Stimulated activated CD8-positive, alpha-beta memory T cell treated with anti-CD3 and anti-CD28 coated beads, Interleukin-12 subunit alpha, Interleukin-12 subunit beta, amount 100 ng/mL, for 1 hour (primary cell): ENCODE results near the gene NRARP.

Experiments used
- DNase-seq: peaks from one replicate; pipeline ENCODE4 v3.0.0-alpha.2; 2020; ENCODE audit warnings: low read depth

Gene NRARP

DNA sequence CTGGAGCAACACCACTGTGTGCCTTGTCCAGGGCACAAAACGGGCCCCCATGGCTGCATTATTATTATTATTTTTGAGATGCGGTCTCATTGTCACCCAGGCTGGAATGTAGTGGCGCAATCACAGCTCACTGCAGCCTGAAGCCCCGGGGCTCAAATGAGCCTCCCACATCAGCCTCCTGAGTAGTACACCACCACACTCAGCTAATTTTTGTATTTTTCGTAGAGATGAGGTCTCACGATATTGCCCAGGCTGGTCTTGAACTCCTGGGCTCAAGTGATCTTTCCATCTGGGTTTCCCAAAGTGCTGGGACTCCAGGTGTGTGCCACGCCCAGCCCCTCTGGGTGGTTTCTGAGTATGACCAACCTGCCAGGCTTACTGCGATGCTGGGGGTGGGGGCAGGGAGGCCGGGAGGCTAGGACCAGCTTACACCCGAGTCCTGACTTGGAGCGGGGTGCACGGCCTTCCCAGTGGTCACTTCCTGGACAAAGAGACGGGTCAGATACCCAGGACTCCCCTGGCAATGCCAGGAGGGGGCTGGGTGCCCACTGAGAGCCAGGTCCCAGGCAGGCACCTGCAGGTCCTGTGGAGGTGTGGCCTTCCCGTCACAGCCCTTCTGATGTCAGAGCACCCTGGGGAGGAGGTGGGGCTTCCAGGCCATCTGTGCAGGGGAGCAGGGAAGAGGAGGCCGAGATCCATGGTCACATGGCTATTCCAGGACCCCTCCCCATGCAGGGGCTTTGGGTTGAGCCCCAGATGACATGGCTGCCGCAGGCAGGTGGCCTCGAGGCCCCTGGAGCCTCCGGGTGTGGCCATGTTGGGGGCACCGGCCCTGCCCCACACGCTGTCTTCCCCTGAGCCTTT lies 8.3 kb upstream of the NRARP start:
- DNase-seq: no peak

DNA sequence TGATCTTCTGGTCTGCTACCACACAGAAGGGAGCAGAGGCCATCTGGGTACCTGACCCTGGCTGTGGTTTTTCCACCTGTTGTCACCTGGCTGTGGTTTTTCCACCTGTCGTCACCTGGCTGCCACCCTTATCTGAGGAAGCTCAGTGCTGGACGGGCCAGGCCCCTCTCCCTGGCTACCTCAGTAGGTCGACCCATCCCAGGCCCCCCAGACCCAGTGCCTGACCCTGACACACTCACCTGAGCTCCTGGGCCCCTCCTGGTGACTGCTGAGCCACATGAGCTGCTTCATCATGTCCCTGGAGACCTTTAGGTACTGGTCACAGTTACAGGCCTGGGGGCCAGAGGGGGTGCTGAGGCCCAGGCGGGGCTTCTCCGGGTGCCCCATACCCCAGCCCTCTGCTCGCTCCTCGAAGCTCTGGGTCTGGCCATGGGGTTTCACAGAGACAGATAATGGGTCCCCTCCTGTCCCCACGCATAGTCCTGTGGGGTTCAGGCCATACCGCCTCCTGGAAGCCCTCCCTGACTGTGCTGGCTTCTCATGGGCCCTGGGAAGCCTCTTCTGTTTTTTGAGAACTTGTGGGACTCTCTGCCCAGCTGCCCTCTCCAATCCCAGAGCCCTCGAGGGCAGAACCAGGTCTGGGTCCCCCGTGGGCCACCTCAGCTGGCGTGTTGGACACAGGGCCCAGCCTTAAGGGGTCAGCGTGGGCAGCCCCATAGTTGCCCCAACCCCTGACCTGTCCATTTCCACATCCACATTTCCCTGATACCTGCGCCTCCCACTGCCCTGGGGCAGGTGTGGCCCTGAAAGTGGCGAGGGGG lies 7.5 kb upstream of the NRARP start:
- no peak for DNase-seq

GRCh38 chr9:137308057-137308619 lies 6.1 kb upstream of the NRARP start:
- DNase-seq: no peak

DNA sequence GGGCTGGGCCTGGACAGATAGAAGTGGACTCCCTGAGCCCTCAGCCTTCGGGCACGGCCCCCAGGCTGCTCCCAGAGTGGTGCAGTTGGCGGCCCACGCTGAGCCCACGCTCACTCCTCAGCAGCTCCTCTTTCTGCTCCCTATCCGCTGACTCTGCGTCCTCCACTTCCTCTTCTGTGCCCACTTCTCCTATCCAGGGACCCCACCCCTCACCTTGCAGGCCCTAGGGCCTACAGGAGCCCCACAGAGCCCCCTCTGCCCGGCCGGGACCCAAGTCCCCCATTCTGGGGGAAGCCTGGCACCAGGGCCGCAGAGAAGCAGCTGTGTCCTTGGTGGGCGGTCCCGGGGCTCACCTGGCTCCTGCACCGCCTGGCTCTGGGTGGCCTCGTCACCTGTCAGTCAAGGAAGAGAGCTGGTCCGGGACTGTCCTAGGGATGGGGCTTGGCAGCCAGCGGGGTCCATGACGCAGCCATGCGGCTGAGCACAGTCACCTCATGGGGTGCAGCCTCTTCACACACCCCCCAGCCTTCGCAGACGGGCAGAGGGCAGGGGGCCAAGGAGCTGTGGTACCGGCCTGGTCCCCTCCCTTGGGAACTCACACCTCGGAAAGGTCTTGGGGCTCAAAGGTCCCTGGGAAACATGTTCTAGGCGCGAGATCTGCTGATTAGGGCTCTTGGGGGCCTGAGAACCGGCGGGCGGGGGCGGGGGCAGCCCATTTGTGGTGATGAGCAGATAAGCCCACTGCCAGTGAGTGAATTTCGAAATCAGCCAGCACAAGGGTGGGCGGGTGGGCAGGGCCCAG lies 5.4 kb upstream of the NRARP start:
- no peak for DNase-seq

GRCh38 chr9:137306850-137307254 lies 4.8 kb upstream of the NRARP start:
- DNase-seq: no peak

DNA sequence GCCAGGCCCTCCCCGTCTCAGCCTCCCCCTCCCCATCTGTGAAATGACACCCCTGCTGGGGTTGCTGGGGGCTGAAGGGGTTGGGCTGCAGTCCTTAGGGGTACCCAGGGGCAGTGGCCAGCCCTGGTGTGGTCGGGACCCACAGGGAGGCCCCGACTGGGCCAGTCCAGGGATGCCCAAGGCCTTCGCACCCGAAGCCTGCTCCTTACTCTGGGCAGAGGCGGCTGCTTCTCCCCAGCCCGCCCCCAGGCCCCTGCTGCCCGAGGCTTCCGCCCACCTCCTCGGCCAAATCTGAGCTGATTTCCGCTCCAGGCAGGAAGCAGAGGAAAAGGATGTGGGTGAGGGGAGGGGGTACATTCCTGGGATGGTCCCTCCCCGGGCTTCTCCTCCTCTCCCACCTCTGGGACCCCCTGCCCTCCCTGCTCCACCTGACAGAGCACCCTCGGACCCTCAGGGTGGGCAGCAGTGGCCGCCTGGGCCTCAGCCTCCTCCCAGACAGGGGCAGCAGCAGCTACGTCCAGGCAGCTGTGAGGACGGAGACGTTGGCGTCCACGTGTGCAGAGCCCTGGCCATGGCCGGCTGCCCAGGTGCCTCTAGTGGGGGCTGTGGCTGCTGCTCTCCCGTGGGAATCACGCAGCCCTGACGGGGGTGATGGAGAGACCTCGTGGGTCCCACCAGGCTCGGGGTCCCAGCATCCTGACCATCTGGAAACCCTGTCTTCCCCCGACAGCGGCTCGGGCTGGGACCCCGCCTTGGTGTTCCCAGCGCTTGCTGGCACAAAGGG lies 4.2 kb upstream of the NRARP start:
- DNase-seq: no peak

GRCh38 chr9:137305798-137306065 lies 3.7 kb upstream of the NRARP start:
- no peak for DNase-seq

GRCh38 chr9:137305060-137305797 lies 3.2 kb upstream of the NRARP start:
- DNase-seq: peak; percentile 24

GRCh38 chr9:137304383-137305059 lies 2.5 kb upstream of the NRARP start:
- no peak for DNase-seq

GRCh38 chr9:137303893-137304382 lies 1.9 kb upstream of the NRARP start:
- no peak for DNase-seq

DNA sequence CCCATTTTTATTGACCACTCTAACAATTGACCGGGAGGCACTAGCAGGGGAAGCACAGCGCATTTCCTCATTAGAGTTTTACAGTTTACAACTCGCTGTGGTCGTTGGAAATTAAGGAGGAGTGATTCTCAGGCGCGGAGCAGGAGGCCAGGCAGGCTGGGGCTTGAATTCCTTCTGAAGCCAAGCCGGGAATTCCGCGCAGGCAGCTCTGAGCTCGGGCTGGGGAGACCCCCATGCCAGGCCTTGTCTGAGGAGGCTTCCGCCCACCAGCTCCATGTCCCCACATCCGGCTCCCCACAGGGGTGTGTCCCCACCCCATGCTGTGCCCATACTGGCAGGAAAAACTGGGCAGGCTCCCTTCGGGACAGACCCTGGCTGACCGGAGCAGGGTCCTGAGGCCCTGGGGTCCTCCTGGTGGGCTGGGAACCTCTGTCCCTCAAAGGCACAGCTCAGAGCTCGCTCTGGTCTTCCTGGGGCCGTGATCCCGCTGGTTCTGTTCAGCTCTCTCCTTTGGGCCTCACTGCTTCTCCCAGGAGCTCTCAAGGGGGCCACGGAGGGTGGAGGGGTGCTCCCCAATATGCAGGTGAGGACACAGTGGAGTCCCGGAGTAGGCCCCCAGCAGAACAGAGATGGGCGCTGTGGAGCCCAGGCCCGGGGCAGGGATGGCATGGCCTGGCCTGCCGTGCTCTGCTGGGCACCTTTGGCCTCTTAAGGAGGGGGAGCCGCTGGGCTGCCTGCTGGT lies 1.3 kb upstream of the NRARP start:
- no peak for DNase-seq

- no peak for DNase-seq
Measured at GRCh38 chr9:137302449-137303150, 529 bp upstream of the NRARP start.

GRCh38 chr9:137301081-137301947 lies 757 bp downstream of the NRARP start:
- no peak for DNase-seq

DNA sequence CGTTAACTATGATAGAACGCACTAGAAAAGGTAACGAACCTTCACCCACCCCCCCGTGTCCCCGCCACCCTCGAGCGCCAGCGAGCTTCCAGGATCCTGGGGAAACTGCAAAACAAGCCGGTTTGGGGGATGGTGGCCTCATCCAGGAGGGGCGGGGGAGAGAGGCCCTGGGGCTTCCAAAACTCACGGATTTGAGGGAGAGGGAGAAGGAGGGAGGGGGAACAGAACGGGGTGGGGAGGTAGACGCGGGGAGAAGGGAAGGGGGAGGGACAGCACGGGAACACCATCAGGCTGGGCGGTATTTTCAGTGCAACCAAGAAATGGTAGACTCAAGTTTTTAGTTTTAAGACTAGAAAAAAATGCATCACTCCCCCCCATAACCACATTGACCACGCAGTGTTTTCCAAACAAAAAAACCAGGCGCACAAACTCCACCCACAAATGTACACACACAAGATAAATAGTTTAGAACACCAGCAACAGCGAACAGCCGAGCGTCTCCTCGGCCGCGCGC lies 1.4 kb downstream of the NRARP start:
- no peak for DNase-seq

DNA sequence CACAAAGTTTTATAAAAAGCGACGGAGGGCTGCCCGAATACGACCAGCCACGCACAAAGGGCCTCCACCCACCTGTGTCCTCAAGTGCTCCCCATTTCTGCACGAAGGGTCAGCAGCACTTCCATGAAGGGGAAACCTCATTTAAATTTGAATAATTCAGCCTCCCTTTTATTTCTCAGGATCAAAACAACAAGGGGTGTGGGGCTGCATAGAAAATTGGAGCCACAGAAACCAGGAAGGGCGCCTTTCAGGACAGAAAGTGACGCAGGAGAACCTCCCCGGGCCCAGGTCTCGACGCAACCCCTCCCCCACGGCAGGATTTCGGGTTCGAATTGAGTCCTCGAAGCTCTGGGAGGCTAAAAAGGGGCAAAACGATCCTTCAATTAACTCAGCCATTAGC lies 2.1 kb downstream of the NRARP start:
- DNase-seq: no peak

- DNase-seq: no peak
Measured at GRCh38 chr9:137299203-137299565, 2.9 kb downstream of the NRARP start.

GRCh38 chr9:137298401-137299202 lies 3.5 kb downstream of the NRARP start:
- no peak for DNase-seq
